ENCODE data around the gene TMPRSS5.

TMPRSS5 gene

GRCh38 chr11:113643006-113643585, 63.0 kb downstream of the TMPRSS5 start:
- Mint-ChIP-seq H3K27me3 (ENCODE audit: low read depth, poor library complexity) (peaks cover 29% of the 10 kb centered on the region), H3K27ac (no peak overlapping the region), H3K4me3 (no peak overlapping the region), H3K36me3 (ENCODE audit: low read depth) (peaks cover 5% of the 10 kb centered on the region), H3K4me1 (no peaks in the 10 kb centered on the region), H3K9me3 (peaks cover 6% of the 10 kb centered on the region)
- TF ChIP-seq, protein P1, sequence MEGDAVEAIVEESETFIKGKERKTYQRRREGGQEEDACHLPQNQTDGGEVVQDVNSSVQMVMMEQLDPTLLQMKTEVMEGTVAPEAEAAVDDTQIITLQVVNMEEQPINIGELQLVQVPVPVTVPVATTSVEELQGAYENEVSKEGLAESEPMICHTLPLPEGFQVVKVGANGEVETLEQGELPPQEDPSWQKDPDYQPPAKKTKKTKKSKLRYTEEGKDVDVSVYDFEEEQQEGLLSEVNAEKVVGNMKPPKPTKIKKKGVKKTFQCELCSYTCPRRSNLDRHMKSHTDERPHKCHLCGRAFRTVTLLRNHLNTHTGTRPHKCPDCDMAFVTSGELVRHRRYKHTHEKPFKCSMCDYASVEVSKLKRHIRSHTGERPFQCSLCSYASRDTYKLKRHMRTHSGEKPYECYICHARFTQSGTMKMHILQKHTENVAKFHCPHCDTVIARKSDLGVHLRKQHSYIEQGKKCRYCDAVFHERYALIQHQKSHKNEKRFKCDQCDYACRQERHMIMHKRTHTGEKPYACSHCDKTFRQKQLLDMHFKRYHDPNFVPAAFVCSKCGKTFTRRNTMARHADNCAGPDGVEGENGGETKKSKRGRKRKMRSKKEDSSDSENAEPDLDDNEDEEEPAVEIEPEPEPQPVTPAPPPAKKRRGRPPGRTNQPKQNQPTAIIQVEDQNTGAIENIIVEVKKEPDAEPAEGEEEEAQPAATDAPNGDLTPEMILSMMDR (IDR thresholded peaks at IDR 0.05), result no peak
- DNase-seq, result no peak

- Mint-ChIP-seq H3K27me3 (ENCODE audit: low read depth, poor library complexity) (peaks cover 31% of the 10 kb centered on the region), H3K36me3 (ENCODE audit: low read depth) (no peaks in the 10 kb centered on the region), H3K9me3 (no peaks in the 10 kb centered on the region), H3K4me1 (no peaks in the 10 kb centered on the region), H3K27ac (no peak overlapping the region), H3K4me3 (no peak overlapping the region)
- DNase-seq, result no peak
- TF ChIP-seq, protein P1 (IDR thresholded peaks at IDR 0.05), result no peak
Measured at GRCh38 chr11:113642090-113642489, 64.0 kb downstream of the TMPRSS5 start.

- peaks cover 29% of the 10 kb centered on the region for H3K27me3 Mint-ChIP-seq (ENCODE audit: low read depth, poor library complexity)
- TF ChIP-seq, protein P1 (IDR thresholded peaks at IDR 0.05), result no peak
- no peak for DNase-seq
- peaks cover 7% of the 10 kb centered on the region for H3K9me3 Mint-ChIP-seq
- H3K4me3 Mint-ChIP-seq, result no peak overlapping the region
- no peak overlapping the region for H3K27ac Mint-ChIP-seq
- peaks cover 6% of the 10 kb centered on the region for H3K4me1 Mint-ChIP-seq
- H3K36me3 Mint-ChIP-seq (ENCODE audit: low read depth), result no peaks in the 10 kb centered on the region
Measured at GRCh38 chr11:113638376-113638775, 67.7 kb downstream of the TMPRSS5 start.

DNA sequence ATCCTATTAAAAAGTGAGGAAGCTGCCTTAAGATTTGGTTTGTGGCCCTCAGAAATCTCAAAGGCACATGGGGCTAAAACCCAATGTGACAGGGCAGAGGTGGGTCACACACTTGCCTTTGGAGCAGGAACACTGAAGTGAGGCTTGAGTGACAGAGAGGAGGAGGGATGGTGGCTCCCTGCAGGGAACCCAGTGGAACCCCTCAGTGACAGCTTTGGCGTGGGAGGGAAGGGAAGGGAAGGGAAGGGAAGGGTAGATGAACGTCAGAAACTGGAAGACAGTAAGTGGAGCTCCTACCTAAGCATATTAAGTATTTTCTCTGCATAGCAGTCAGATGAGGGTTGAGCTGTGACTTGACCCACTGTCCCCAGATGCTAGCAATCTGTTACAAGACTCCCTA, 68.5 kb downstream of the TMPRSS5 start:
- Mint-ChIP-seq H3K27me3 (ENCODE audit: low read depth, poor library complexity) (peaks cover 26% of the 10 kb centered on the region), H3K4me1 (peaks cover 6% of the 10 kb centered on the region), H3K27ac (no peak overlapping the region), H3K9me3 (peaks cover 7% of the 10 kb centered on the region), H3K4me3 (no peak overlapping the region), H3K36me3 (ENCODE audit: low read depth) (no peaks in the 10 kb centered on the region)
- TF ChIP-seq, protein P1 (IDR thresholded peaks at IDR 0.05), result no peak
- no peak for DNase-seq
